GM10266 (cell line): ENCODE results near the gene CDK6.

ENCODE experiments used
- DNase-seq: peaks from one replicate; pipeline ENCODE4 v3.0.0; 2012; ENCODE audit errors: extremely low spot score
- TF ChIP-seq, protein P1 (sequence below): IDR thresholded peaks from 2 replicates; pipeline ENCODE4 v1.5.1; 2012; ENCODE audit warnings: mild to moderate bottlenecking, low read depth; ENCODE audit not compliant: control insufficient read depth, insufficient read depth; ENCODE audit errors: missing control alignments

Gene CDK6

DNA sequence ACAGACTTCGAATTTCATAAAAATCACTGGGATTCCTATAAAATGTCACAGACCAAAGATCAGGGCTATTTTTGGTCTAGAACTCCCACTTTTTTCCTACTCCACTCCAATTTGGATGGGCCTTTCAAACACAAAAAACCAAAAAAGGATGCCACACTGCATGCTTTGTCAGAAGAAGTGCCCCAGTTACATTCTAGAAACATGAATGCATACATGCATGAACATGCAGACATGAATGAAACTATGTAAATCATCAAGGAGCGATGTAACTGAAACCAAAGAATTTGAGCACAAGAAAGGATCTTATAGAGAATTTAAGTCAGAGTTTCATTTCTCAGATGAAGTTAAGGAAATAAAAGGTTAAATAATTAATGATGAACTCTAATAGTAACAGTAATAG is 214.3 kb downstream of the CDK6 start:
- TF ChIP-seq, protein P1, sequence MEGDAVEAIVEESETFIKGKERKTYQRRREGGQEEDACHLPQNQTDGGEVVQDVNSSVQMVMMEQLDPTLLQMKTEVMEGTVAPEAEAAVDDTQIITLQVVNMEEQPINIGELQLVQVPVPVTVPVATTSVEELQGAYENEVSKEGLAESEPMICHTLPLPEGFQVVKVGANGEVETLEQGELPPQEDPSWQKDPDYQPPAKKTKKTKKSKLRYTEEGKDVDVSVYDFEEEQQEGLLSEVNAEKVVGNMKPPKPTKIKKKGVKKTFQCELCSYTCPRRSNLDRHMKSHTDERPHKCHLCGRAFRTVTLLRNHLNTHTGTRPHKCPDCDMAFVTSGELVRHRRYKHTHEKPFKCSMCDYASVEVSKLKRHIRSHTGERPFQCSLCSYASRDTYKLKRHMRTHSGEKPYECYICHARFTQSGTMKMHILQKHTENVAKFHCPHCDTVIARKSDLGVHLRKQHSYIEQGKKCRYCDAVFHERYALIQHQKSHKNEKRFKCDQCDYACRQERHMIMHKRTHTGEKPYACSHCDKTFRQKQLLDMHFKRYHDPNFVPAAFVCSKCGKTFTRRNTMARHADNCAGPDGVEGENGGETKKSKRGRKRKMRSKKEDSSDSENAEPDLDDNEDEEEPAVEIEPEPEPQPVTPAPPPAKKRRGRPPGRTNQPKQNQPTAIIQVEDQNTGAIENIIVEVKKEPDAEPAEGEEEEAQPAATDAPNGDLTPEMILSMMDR = no peak
- DNase-seq = no peak

DNA sequence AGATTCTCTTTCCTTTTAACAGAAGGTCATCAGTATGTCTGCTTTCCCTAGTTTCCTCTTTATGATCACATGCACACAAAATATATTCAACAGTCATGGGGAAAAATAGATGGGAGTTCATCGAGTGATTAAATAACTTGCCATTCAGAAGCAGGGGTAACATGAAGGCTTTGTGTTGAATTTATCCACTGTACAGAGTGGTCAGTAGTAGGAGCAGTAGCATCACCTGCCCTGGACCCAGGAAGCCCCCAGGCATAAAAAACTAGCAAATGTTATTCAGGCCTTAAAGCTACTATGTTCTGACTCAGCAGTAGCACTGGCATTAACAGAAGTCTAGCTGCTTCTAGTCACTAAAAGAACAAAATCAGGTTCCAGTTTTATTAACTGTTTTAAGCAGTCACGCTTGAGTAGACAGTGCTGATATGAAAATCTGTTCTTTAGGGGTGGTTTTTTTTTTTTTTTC is 214.8 kb downstream of the CDK6 start:
- DNase-seq = no peak
- TF ChIP-seq, protein P1 = no peak

DNA sequence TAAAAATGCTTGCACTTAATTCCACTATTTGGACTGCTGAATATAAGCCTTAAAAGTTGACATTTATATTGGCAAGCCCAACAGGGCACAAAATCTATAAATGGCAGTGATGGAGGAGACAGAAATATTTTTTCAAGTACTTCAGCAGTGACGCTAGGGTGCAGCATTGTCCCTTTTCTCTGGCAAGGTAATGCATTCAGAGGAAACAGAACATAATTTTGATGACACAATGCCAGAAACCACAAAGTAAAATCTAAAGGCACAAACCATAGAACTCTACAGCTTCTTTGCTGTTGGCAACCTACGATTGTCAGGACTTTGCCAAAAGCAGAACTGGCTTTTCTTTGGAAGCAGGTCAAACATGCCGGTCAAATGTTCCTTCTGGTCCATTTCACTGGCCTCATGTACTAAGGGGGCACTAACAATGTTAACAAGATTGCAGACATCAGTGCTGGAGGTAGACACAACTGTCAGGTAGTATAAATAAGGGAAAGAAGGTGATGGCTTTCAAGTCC is 215.3 kb downstream of the CDK6 start:
- TF ChIP-seq, protein P1 = peak; percentile 78
- peak; percentile 58 for DNase-seq

DNA sequence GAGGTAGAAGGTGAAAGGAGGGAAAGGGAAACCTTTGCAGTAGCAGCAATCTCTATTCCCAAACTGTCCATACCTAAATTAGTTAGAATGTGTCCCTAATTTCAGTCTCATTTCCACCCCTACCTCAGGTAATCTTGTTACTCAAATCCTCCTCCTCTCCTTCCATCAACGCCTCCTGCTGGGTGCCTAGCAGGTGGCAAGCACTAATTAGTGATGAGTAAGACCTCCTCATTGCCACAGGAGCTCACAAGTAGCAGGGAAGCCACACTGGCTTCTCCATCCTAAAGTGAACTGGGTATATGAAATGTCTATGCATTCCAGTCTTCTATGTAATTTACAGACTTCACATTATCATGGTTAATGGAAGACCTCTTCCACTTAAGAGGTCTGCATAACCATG is 220.5 kb downstream of the CDK6 start:
- TF ChIP-seq, protein P1 = no peak
- DNase-seq = no peak

DNA sequence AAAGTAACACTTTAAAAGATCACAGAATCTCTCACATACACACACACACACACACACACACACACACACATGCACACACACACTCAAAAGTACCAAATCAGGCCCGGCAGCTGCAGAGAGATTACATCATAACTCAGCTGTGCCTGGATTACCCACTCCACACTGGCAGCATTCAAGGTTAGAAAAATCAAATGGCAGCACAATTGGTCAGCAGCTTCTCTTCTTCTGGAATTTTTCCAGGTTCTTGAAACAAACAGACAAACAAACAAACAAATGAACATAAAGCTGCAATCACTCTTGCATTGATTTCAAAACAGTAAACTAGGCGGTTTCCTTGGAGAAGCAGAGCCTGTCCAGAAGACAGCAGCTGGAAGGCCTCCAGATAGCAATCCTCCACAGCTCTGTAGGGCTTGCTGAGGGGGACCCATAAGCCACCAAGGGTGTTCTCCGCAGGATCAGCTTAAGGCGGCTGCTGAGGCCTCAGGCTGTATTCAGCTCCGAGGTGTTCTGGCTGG is 221.7 kb downstream of the CDK6 start:
- TF ChIP-seq, protein P1 = no peak
- DNase-seq = no peak

DNA sequence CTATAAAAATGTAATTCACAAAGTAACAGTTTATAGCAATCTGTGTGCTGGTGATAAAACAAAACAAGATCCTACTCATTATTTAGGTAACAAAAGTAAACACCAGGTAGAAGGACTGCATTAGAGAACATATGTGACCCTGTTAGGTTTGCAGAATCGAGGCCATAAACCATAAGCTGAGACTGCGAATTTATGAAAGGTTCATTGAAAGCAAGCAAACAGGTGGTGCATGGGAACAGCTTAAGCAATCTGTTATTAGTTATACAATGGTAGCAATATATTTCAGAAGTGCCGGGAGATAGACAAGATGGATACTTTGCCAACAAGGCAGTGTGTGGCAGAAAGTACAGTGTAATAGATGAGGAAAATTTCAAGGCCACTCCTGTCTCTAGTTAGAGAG is 222.7 kb downstream of the CDK6 start:
- DNase-seq = no peak
- TF ChIP-seq, protein P1 = no peak

DNA sequence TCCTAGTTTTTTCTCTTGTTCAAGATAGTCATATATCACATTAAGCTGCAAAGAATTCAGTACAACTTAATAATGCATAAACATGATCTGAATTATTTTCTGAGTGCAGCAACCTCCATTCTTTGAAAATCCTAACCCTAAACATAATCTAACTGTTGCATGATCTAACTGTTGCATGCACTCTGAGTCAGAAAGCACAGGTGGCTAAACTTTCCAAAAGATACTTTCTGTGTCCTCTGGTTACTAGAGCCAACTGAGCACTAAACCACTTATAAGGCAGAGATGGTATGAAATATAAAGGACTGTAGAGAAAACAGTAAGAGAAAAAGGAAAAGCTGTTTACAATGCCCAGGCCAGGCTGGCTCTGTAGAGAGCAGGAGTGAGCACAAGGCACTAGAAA is 223.2 kb downstream of the CDK6 start:
- TF ChIP-seq, protein P1 = no peak
- no peak for DNase-seq
